ENCODE data around the gene ARHGEF26. TPM values are rescaled to one million over a fixed set of nuclear protein-coding genes. Genes with fewer than 3 reads are reported as not detected.
"Not testable (repeated sequence)": the region's sequence is repeated elsewhere in the genome, so short reads cannot be mapped to it uniquely, and the experiment has no call there.

Gene ARHGEF26
- total and polyA plus RNA-seq, 2 experiments from 2014 or later: 0.40 to 0.65 TPM

- in situ Hi-C loops (cut with MboI): no loop called here
- Histone ChIP-seq H2AFZ (no peak overlapping the region), H4K20me1 (ENCODE audit: insufficient read depth) (no peaks in the 10 kb centered on the region), H3K9me3 (ENCODE audit: low read depth) (no peaks in the 10 kb centered on the region), H3K4me3 (no peak overlapping the region), H3K4me1 (ENCODE audit: insufficient read depth) (no peaks in the 10 kb centered on the region), H3K27me3 (replicated peaks; ENCODE audit: insufficient read depth) (no peaks in the 10 kb centered on the region), H3K36me3 (ENCODE audit: low read depth) (no peaks in the 10 kb centered on the region), H3K9ac (no peak overlapping the region), H3K27ac (no peak overlapping the region), H3K4me2 (ENCODE audit: unreplicated experiment) (no peak overlapping the region), H3K9me2 (ENCODE audit: insufficient read depth) (no peaks in the 10 kb centered on the region), H3F3A (ENCODE audit: insufficient read depth) (no peaks in the 10 kb centered on the region), H3K79me2 (ENCODE audit: insufficient read depth) (no peaks in the 10 kb centered on the region)
- no peak for DNase-seq
- 13 to 14% methylated on average over 1 of the region's 1 CpG for WGBS, 2 experiments (ENCODE audit: low coverage in 1 of 2, low lambda C conversion rate in 2 of 2, missing lambda C conversion rate in 2 of 2)
- TF ChIP-seq EZH2 (IDR thresholded peaks at IDR 0.05; ENCODE audit: insufficient read depth, poor library complexity, severe bottlenecking) (no peak), EZH2phosphoT487 (IDR thresholded peaks at IDR 0.05; ENCODE audit: insufficient read depth, low read depth) (no peak)
These were observed 36.1 kb upstream of the ARHGEF26 start for GRCh38 chr3:154085071-154085470.

GRCh38 chr3:154085799-154086198, 35.4 kb upstream of the ARHGEF26 start:
- Histone ChIP-seq H3K79me2 (ENCODE audit: insufficient read depth) (no peaks in the 10 kb centered on the region), H3K27me3 (replicated peaks; ENCODE audit: insufficient read depth) (no peaks in the 10 kb centered on the region), H3K9ac (no peak overlapping the region), H3K36me3 (ENCODE audit: low read depth) (no peaks in the 10 kb centered on the region), H3F3A (ENCODE audit: insufficient read depth) (no peaks in the 10 kb centered on the region), H3K4me1 (ENCODE audit: insufficient read depth) (no peaks in the 10 kb centered on the region), H3K27ac (no peak overlapping the region), H4K20me1 (ENCODE audit: insufficient read depth) (no peaks in the 10 kb centered on the region), H3K4me3 (no peak overlapping the region), H3K9me3 (ENCODE audit: low read depth) (no peaks in the 10 kb centered on the region), H2AFZ (no peak overlapping the region), H3K9me2 (ENCODE audit: insufficient read depth) (no peaks in the 10 kb centered on the region), H3K4me2 (ENCODE audit: unreplicated experiment) (no peak overlapping the region)
- TF ChIP-seq EZH2phosphoT487 (IDR thresholded peaks at IDR 0.05; ENCODE audit: insufficient read depth, low read depth): no peak
- no peak for TF ChIP-seq EZH2 (IDR thresholded peaks at IDR 0.05; ENCODE audit: insufficient read depth, poor library complexity, severe bottlenecking)
- DNase-seq: no peak
- WGBS, 2 experiments (ENCODE audit: low coverage in 1 of 2, low lambda C conversion rate in 2 of 2, missing lambda C conversion rate in 2 of 2): 84 to 87% methylated on average over 4 of the region's 4 CpGs
- in situ Hi-C loops (cut with MboI): no loop called here

GRCh38 chr3:154086286-154086685, 34.9 kb upstream of the ARHGEF26 start:
- no peaks in the 10 kb centered on the region for H3K4me1 ChIP-seq (ENCODE audit: insufficient read depth)
- H3K27ac ChIP-seq: no peak overlapping the region
- H3K9me3 ChIP-seq (ENCODE audit: low read depth): no peaks in the 10 kb centered on the region
- no peak overlapping the region for H3K4me2 ChIP-seq (ENCODE audit: unreplicated experiment)
- H3K27me3 ChIP-seq (replicated peaks; ENCODE audit: insufficient read depth): no peaks in the 10 kb centered on the region
- DNase-seq: no peak
- no peak for TF ChIP-seq EZH2phosphoT487 (IDR thresholded peaks at IDR 0.05; ENCODE audit: insufficient read depth, low read depth)
- TF ChIP-seq EZH2 (IDR thresholded peaks at IDR 0.05; ENCODE audit: insufficient read depth, poor library complexity, severe bottlenecking): no peak
- H3K9ac ChIP-seq: no peak overlapping the region
- no peak overlapping the region for H3K4me3 ChIP-seq
- H3K9me2 ChIP-seq (ENCODE audit: insufficient read depth): no peaks in the 10 kb centered on the region
- no peaks in the 10 kb centered on the region for H4K20me1 ChIP-seq (ENCODE audit: insufficient read depth)
- H3K79me2 ChIP-seq (ENCODE audit: insufficient read depth): no peaks in the 10 kb centered on the region
- WGBS, 2 experiments (ENCODE audit: low coverage in 1 of 2, low lambda C conversion rate in 2 of 2, missing lambda C conversion rate in 2 of 2): 48 to 67% methylated on average over 1 of the region's 1 CpG
- H2AFZ ChIP-seq: no peak overlapping the region
- H3K36me3 ChIP-seq (ENCODE audit: low read depth): no peaks in the 10 kb centered on the region
- H3F3A ChIP-seq (ENCODE audit: insufficient read depth): no peaks in the 10 kb centered on the region
- in situ Hi-C loops (cut with MboI): no loop called here

GRCh38 chr3:154087756-154088480, 33.3 kb upstream of the ARHGEF26 start:
- H3K4me1 ChIP-seq (ENCODE audit: insufficient read depth): not testable (repeated sequence)

More at GRCh38 chr3:154087756-154088480, 33.3 kb upstream of the ARHGEF26 start:
- H3K79me2 ChIP-seq (ENCODE audit: insufficient read depth); H3K9me2 ChIP-seq (ENCODE audit: insufficient read depth); DNase-seq; H3K4me2 ChIP-seq (ENCODE audit: unreplicated experiment); H3F3A ChIP-seq (ENCODE audit: insufficient read depth); H4K20me1 ChIP-seq (ENCODE audit: insufficient read depth); H3K36me3 ChIP-seq (ENCODE audit: low read depth); H3K4me3 ChIP-seq; H3K9ac ChIP-seq; in situ Hi-C loops (cut with MboI); H2AFZ ChIP-seq; H3K9me3 ChIP-seq (ENCODE audit: low read depth); H3K27ac ChIP-seq; H3K27me3 ChIP-seq (replicated peaks; ENCODE audit: insufficient read depth): not testable (repeated sequence)
- WGBS, 2 experiments (ENCODE audit: low coverage in 1 of 2, low lambda C conversion rate in 2 of 2, missing lambda C conversion rate in 2 of 2): 87% methylated on average over 26 of the region's 26 CpGs

Data from GM23248 (cell line).